Right lobe of liver (tissue), 4 donors: Measurements from ENCODE around the gene MAS1.

Experiments
- CTCF ChIP-seq, 4 donors: fragments of 200-600 bp in 3 of 4; fragments of 450-650 bp in 1 of 4; IDR thresholded peaks; one replicate each; pipeline versions ENCODE4 v1.5.1 to v1.8.0; 2016 to 2022; ENCODE audit warnings: antibody characterized with exemption in 4 of 4, mild to moderate bottlenecking in 2 of 4
- POLR2A ChIP-seq: fragments of 450-650 bp; IDR thresholded peaks from one replicate; pipeline ENCODE4 v1.6.1; 2017; ENCODE audit warnings: antibody characterized with exemption, mild to moderate bottlenecking
- donor health status: DM: no; HTN: no; CAD: no.
- donor health status: DM: no; HTN: no; CAD: no.
- donor health status: DM: no; HTN: yes; CAD: no.

GRCh38 chr6:159933077-159933476, 42.3 kb downstream of the MAS1 start:
- TF ChIP-seq CTCF (IDR thresholded peaks at IDR 0.05) (no peak), POLR2A (no peak)
